Keratinocyte (primary cell): ENCODE data around the gene UNC13C.

ENCODE experiments used
- CTCF ChIP-seq, 3 experiments: IDR thresholded peaks in 1 of 3; conservative IDR thresholded peaks in 1 of 3; optimal IDR thresholded peaks in 1 of 3; 2 replicates in 2 of 3; 3 replicates in 1 of 3; pipeline versions ENCODE3 to v1.5.1; 2011; ENCODE audit warnings: low read length in 3 of 3, mild to moderate bottlenecking in 3 of 3, moderate library complexity in 2 of 3, control low read depth in 1 of 3, inconsistent platforms in 1 of 3; ENCODE audit not compliant: insufficient read depth in 2 of 3; ENCODE audit errors: extremely low read depth in 1 of 3
- EZH2 ChIP-seq: IDR thresholded peaks from one replicate; pipeline ENCODE4 v1.6.1; 2012; ENCODE audit warnings: inconsistent platforms, mild to moderate bottlenecking, low read length, moderate library complexity

- TF ChIP-seq CTCF (optimal IDR thresholded peaks at IDR 0.05 in 1 of 3, IDR thresholded peaks at IDR 0.05 in 1 of 3, conservative IDR thresholded peaks at IDR 0.05 in 1 of 3; ENCODE audit: extremely low read depth in 1 of 3, insufficient read depth in 2 of 3, low read length in 3 of 3) (no peak), EZH2 (no peak)
These were observed 48.6 kb downstream of the UNC13C start for GRCh38 chr15:54026891-54027290.
